ENCODE data around the gene BCL2L1. TPM values are rescaled to one million over a fixed set of nuclear protein-coding genes. Genes with fewer than 3 reads are reported as not detected.

Gene BCL2L1
- total RNA-seq, 2 donors from 2014 or later: 45.1 to 79.8 TPM

- DNase-seq (no peak), ATAC-seq (no peak)
- intact Hi-C loops (cut with DNase I): no loop called here
Measured at GRCh38 chr20:31699801-31700728, 22.6 kb downstream of the BCL2L1 start.

- peak; percentile 46 for DNase-seq
- ATAC-seq: peak; percentile 71 to 92
- intact Hi-C loops (cut with DNase I): no loop called here
Measured at GRCh38 chr20:31698803-31699718, 23.6 kb downstream of the BCL2L1 start.

- no peak for DNase-seq
- intact Hi-C loops (cut with DNase I): no loop called here
- no peak for ATAC-seq
Measured at GRCh38 chr20:31698243-31698802, 24.3 kb downstream of the BCL2L1 start.

- ATAC-seq (peak; percentile 28 to 60), DNase-seq (no peak)
- intact Hi-C loops (cut with DNase I): no loop called here
Measured at GRCh38 chr20:31695849-31696804, 26.5 kb downstream of the BCL2L1 start.

- DNase-seq: no peak
- intact Hi-C loops (cut with DNase I): no loop called here
- no peak for ATAC-seq
Measured at GRCh38 chr20:31694842-31695593, 27.6 kb downstream of the BCL2L1 start.

GRCh38 chr20:31693987-31694661 is 28.5 kb downstream of the BCL2L1 start:
- no peak for ATAC-seq

GRCh38 chr20:31693402-31693801 is 29.3 kb downstream of the BCL2L1 start:
- DNase-seq: no peak
- no peak for ATAC-seq
- intact Hi-C loops (cut with DNase I): no loop called here

More at GRCh38 chr20:31693987-31694661, 28.5 kb downstream of the BCL2L1 start:
- DNase-seq: no peak
- intact Hi-C loops (cut with DNase I): no loop called here

GRCh38 chr20:31691646-31692275 is 30.9 kb downstream of the BCL2L1 start:
- intact Hi-C loops (cut with DNase I): no loop called here
- DNase-seq (no peak), ATAC-seq (no peak)

GRCh38 chr20:31690124-31690666 is 32.5 kb downstream of the BCL2L1 start:
- DNase-seq (no peak), ATAC-seq (no peak)
- intact Hi-C loops (cut with DNase I): no loop called here

- intact Hi-C loops (cut with DNase I): no loop called here
- ATAC-seq (no peak), DNase-seq (no peak)
Measured at GRCh38 chr20:31689141-31689540, 33.5 kb downstream of the BCL2L1 start.

- DNase-seq (no peak), ATAC-seq (no peak)
- intact Hi-C loops (cut with DNase I): no loop called here
Measured at GRCh38 chr20:31687777-31688176, 34.9 kb downstream of the BCL2L1 start.

GRCh38 chr20:31685853-31686643 is 36.6 kb downstream of the BCL2L1 start:
- DNase-seq: no peak
- intact Hi-C loops (cut with DNase I): no loop called here
- ATAC-seq: no peak

- intact Hi-C loops (cut with DNase I): no loop called here
- DNase-seq (no peak), ATAC-seq (no peak)
Measured at GRCh38 chr20:31684153-31685015, 38.3 kb downstream of the BCL2L1 start.

- DNase-seq (no peak), ATAC-seq (no peak)
- intact Hi-C loops (cut with DNase I): no loop called here
Measured at GRCh38 chr20:31682927-31683326, 39.7 kb downstream of the BCL2L1 start.

- ATAC-seq: no peak
- intact Hi-C loops (cut with DNase I): no loop called here
- no peak for DNase-seq
Measured at GRCh38 chr20:31682352-31682751, 40.3 kb downstream of the BCL2L1 start.
